Cerebellar cortex (tissue), 1 donor: Measurements from ENCODE around the gene SUMO2.
"Not testable (repeated sequence)": the region's sequence is repeated elsewhere in the genome, so short reads cannot be mapped to it uniquely, and the experiment has no call there.

ENCODE experiments used
- DNase-seq: peaks from one replicate; pipeline ENCODE4 v3.0.0-alpha.2; 2015; ENCODE audit warnings: low spot score

Gene SUMO2

DNA sequence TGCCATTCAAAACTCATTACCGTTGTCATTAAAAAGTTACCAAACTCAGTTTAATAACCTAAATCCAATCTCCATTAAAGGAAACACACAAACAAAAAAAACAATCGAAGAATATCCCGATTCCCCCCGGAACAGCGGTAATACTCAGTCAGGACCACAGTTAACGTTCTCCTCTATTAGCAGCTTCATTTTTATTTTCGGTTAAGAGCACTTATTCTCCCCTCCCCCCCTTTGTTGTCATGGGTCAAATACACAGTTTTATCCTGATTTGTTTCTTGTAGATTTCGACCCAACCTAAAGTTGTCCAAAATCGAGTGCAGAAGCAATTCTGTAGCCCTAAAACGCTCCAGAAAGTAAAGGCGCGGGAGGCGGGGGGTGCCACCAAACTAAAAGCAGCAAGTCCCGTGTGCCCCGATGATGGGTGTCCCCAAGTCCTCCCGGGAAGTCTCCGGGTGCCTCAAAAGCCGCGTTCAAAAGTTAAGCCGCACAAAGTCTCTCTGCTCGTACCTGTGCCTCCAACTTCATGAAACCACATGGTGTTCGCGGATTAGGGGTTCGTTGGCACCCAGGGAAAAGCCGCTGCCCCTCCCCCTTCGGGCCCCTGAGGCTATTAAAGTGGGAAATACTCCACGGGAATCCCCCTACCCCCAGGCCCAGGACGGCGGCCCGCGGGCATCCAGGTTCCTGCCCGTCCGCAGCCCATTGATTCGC, 996 bp downstream of the SUMO2 start:
- no peak for DNase-seq

GRCh38 chr17:75181110-75181509, 1.6 kb downstream of the SUMO2 start:
- DNase-seq: no peak

DNA sequence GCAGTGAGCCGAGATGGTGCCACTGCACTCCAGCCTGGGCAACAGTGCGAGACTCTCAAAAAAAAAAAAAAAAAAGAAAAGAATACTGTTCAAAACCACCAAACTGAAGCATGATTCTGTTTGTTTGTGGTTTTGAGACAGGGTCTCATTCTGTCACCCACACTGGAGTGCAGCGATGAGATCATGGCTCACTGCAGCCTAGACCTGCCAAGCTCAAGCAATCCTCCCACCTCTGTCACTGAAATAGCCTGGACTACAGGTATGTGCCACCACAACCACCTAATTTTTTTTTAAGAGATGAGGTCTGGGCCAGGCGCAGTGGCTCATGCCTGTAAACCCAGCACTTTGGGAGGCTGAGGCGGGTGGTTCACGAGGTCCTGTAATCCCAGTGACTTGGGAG, 4.3 kb downstream of the SUMO2 start:
- DNase-seq: no peak

DNA sequence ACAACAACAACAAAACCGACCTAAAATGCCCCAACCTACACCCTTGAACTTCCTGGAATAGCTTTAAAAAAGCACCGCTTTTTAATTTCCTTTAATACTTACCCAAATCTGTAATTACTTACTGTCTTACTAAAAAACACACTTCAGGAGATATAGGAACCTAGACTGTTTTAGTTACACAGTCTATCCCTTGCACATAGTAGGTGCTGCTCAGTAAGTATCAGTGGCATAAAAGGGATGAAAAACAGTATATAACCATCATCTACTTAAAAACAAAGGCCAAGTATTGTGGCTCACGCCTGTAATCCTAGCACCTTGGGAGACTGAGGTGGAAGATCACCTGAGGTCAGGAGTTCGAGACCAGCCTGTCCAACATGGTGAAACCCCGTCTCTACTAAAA, 6.1 kb downstream of the SUMO2 start:
- DNase-seq: no peak

- no peak for DNase-seq
Measured at GRCh38 chr17:75174996-75175395, 7.8 kb downstream of the SUMO2 start.

- no peak for DNase-seq
Measured at GRCh38 chr17:75173526-75173925, 9.2 kb downstream of the SUMO2 start.

- DNase-seq: no peak
Measured at GRCh38 chr17:75168998-75169397, 13.8 kb downstream of the SUMO2 start.

- not testable (repeated sequence) for DNase-seq
Measured at GRCh38 chr17:75164606-75165005, 18.2 kb downstream of the SUMO2 start.

GRCh38 chr17:75163074-75163473, 19.7 kb downstream of the SUMO2 start:
- DNase-seq: no peak

DNA sequence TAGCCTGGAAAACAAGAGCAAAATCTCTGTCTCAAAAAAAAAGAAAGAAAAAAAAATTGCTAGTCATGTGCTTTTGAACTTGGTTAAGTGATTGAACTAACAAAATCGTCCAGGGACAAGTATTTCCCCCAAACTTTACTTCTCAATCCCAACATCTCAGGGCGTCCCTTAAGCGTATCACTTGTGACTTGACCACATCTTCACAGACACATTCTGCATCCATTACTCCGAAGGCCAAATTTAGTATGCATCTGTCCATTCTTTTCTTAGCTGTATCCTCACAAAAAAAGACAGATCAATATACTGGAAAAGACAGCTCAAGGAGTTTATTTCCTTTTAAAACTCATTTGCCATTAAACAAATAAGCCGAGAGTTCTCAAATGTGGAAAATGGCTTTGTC, 22.5 kb downstream of the SUMO2 start:
- no peak for DNase-seq

GRCh38 chr17:75159196-75160031, 23.3 kb downstream of the SUMO2 start:
- DNase-seq: no peak

DNA sequence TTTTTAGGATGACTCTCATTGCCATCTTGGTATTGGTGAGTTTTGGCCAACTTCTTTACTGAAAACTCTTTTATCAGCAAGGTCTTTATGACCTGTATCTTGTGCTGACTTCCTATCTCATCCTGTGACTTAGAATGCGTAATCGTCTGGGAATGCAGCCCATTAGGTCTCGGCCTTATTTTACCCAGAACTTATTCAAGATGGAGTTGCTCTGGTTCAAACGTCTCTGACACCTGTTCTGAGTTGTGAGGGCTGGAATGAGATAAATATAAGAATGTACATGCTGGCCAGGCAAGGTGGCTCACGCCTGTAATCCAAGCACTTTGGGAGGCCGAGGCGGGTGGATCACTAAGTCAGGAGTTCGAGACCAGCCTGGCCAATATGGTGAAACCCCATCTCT, 24.3 kb downstream of the SUMO2 start:
- DNase-seq: not testable (repeated sequence)

DNA sequence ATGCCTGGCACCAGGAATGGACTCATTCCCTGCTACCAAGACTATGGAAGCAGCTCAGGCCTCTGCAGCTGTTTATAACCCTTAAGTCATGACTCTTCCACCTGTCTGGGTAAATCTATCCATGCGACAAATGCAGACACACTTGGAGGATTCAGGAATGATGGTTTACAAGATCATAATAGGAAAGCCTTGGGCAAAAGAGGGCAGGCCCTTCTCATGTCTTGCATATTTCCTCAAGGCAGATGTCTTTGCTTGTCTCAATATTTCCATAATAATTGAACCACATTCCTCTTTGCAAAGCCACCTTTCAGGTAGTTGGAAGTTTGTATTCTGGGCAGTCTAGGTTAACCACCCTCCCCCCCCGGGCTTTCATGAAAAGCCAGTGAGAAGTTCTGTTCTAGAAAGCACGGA, 27.6 kb downstream of the SUMO2 start:
- DNase-seq: no peak

DNA sequence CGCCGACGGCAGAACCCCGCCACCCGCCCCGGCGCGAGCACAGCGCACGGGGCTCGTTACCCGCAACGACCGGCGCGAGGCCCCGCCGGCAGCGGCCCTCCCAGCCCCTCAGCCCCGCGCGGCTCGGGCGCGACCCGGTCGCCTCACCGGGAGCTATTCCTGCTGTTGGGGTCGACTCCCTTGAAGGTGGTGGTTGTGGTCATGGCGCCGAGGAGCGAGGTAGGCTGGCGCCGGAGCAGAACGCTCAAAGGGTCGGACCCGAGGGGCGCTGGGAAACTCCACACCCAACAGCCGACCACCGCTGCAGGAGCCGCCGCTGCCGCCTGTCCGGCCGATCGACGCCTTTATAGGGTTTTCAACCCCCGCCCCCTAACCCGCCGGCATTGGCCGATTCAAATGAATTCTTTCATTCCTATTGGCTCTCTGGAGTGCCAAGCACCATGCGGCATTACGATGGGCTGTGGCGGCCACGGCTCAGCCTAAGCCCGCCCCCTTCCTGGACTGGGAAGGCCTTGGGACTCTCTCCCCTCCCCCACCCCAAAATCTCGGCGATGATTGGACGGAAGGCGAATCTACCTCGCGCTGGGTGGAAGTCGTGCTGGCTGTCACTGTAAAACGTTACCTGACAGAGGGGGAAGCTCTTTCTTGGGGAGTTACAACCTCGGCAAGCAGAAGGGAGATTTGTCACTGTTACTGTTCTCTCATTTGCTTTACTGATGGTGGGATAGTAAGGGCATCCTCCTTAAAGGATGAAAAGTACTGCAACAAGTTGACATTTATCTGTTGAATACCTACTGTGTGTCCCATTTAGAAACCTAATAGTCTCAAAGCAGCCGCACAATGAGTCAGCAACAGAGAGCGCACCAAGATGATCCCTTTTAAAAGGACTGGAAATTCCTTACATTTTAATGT, 28.3 kb downstream of the SUMO2 start, which contains the start of gene JPT1:
Gene JPT1, minus strand, starts transcription at position 318 of the 912 bp plus-strand sequence. Its CDS starts 115 bp downstream, at position 203.
- DNase-seq: peak; percentile 99

- peak; percentile 25 for DNase-seq
Measured at GRCh38 chr17:75153780-75154194, 29.0 kb downstream of the SUMO2 start.

- DNase-seq: peak; percentile 78
Measured at GRCh38 chr17:75152922-75153779, 29.6 kb downstream of the SUMO2 start.

GRCh38 chr17:75152523-75152921, 30.2 kb downstream of the SUMO2 start:
- no peak for DNase-seq

DNA sequence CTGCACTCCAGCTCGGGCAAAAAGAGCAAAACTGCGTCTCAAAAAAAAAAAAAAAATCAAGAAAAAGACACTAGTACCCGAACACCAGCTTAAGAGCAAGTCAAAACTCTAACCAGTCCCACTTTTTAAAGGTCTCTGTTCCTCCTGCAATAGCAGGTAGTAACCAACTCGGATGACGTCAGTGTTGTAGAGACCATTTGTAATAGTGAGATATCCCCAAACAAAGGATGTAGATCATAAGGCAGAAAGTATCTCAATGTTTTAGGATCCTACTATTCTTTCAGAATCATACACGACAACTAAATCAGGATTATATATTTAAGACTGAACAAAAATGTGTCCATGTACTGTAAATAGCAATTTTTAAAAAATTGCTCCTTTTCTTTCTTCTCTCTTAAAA, 30.8 kb downstream of the SUMO2 start:
- DNase-seq: peak; percentile 64

DNA sequence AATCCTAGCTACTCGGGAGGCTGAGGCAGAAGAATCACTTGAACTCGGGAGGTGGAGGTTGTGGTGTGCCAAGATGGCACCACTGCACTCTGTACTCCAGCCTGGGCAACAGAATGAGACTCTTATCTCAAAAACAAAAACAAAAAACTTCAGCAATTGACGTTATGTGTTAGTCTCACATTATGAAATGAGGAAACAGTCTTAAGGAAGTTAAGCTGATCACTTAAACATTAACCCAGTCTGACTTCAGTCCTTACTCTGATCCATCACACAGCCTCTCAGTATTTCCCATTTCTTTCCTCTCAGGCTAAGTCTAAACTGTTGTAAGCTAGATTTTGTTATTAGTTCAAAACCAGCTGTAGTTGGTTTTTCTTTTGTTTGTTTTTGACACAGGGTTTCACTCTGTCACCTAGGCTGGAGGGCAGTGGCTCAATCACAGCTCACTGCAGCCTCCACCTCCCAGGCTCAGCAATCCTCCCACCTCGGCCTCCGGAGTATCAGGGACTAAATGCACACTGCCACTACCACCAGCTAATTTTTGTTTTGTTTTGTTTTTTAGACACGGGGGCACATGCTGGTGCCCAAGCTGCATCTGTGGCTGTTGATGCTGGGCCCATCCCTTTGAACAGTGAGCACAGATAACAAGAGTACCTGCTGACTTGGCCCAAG, 34.7 kb downstream of the SUMO2 start:
- no peak for DNase-seq

GRCh38 chr17:75146592-75146991, 36.2 kb downstream of the SUMO2 start:
- no peak for DNase-seq
